ENCODE measurements around the gene USP3. TPM values are rescaled to one million over a fixed set of nuclear protein-coding genes. Genes with fewer than 3 reads are reported as not detected.

Gene USP3
- total RNA-seq, 1 donor from 2014 or later = 49.2 TPM

- Mint-ChIP-seq H3K9me3 (no peaks in the 10 kb centered on the region), H3K4me3 (no peak overlapping the region), H3K36me3 (ENCODE audit: low read depth) (peaks cover 32% of the 10 kb centered on the region), H3K4me1 (peaks cover 57% of the 10 kb centered on the region), H3K27ac (peak overlapping the region; percentile 63), H3K27me3 (no peaks in the 10 kb centered on the region)
- intact Hi-C loops (cut with micrococcal nuclease) = no loop called here
- no peak for DNase-seq
Observed at GRCh38 chr15:63595688-63596087, 91.3 kb downstream of the USP3 start.

DNA sequence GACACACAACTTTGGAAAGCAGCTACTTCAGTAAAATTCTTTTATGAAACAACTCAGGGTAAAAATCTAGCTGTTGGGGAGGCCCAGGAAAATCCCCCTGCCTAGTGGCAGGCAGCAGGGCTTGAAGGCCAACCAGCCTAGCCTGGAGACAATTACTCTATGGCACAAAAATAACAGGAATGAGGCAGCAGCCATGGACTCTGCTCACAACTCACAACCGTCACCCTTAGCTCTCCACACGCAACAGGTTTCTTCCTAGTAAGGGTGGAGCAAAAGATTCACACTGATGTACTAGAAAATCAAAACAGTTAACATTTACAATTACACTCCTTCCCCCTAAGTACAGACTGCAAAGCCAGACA, 92.3 kb downstream of the USP3 start:
- intact Hi-C loops (cut with micrococcal nuclease) = no loop called here
- no peak for DNase-seq
- peaks cover 54% of the 10 kb centered on the region for H3K4me1 Mint-ChIP-seq

DNA sequence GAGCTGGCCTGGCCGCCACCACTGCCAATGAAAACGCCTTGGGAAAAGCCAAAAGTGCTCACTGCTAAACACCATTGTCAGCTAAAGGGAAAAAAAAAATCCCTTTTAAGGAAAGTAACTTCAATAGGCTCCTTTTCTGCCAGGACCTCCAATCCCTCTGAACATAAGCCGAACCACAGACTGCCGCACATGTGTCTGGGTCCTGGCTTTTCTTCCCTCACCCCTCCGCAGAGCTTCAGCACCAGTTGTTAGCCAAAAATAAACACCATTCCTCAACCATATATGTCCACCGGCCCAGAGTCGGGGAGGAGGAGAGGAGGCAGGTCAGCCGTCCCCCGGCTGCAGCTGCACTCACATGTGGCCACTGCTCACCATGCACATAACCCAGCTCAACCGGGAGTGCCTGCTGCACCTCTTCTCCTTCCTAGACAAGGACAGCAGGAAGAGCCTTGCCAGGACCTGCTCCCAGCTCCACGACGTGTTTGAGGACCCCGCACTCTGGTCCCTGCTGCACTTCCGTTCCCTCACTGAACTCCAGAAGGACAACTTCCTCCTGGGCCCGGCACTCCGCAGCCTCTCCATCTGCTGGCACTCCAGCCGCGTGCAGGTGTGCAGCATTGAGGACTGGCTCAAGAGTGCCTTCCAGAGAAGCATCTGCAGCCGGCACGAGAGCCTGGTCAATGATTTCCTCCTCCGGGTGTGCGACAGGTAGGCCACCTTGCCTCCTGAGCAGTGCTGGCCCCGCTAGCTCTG, 92.8 kb downstream of the USP3 start, which contains the start of gene FBXL22:
FBXL22 (plus strand) TSS at position 350 of the 753 bp plus-strand sequence; CDS start at position 356, 6 bp downstream.
- intact Hi-C loops (cut with micrococcal nuclease) = no loop called here
- no peaks in the 10 kb centered on the region for H3K9me3 Mint-ChIP-seq
- no peaks in the 10 kb centered on the region for H3K27me3 Mint-ChIP-seq
- H3K36me3 Mint-ChIP-seq (ENCODE audit: low read depth) = peaks cover 20% of the 10 kb centered on the region
- H3K4me3 Mint-ChIP-seq = no peak within 1 kb of the TSS
- H3K4me1 Mint-ChIP-seq = peaks cover 59% of the 10 kb centered on the region
- DNase-seq = peak; percentile 57
- peak within 1 kb of the TSS; percentile 63 for H3K27ac Mint-ChIP-seq

More for the DNA sequence above, 92.3 kb downstream of the USP3 start:
- Mint-ChIP-seq H3K36me3 (ENCODE audit: low read depth) (peaks cover 24% of the 10 kb centered on the region), H3K9me3 (no peaks in the 10 kb centered on the region), H3K27ac (peak overlapping the region; percentile 32), H3K27me3 (no peaks in the 10 kb centered on the region), H3K4me3 (no peak overlapping the region)

GRCh38 chr15:63597821-63598220, 93.4 kb downstream of the USP3 start:
- intact Hi-C loops (cut with micrococcal nuclease) = no loop called here
- peak; percentile 56 for DNase-seq
- Mint-ChIP-seq H3K9me3 (no peaks in the 10 kb centered on the region), H3K27ac (no peak overlapping the region), H3K27me3 (no peaks in the 10 kb centered on the region), H3K36me3 (ENCODE audit: low read depth) (peaks cover 18% of the 10 kb centered on the region), H3K4me1 (peaks cover 61% of the 10 kb centered on the region), H3K4me3 (no peak overlapping the region)

DNA sequence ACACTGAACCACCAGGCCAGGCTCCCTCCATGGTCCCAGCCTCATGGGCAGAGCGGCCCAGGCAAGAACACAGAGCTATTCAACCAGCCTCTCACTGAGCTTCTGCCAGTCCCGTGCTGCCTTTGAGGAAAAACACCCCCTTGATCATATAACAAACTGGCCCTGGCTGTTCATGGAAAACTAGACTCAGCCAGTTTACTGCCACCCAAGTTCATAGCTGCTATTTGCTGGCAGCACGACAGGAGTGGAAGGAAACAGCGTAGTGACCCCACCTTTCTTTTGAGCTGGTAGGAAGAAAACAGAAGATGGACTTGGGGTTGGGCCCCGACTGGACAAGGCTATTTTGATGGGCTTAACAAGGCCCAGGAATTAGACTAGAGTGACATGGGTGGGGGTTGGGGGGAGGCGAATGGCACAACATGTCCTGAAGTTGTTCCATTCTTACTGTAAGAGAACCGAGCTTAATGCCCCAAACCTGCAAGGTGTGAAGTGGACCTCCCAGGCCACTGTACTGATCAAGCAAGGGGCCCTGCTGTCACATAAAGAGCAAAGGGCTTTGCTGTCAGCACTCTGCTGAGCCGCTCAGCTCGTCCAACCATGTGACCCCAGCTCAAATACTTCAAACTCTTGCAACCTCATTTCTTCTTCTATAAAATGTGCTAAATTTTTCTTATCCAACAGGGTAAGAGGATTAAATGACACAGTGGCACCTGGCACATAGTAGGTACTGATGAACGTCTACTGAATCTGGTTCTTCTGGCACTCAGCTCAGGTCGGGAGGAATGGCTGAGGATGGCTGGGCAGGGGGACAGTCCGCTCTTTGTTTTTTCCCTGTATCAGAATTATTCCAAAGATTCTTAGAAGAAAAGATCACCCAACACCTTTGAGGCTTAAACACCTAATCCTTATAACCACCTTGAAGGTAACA, 94.3 kb downstream of the USP3 start:
- DNase-seq = peak; percentile 59
- Mint-ChIP-seq H3K4me1 (peaks cover 55% of the 10 kb centered on the region), H3K9me3 (no peaks in the 10 kb centered on the region), H3K27ac (peak overlapping the region; percentile 91), H3K36me3 (ENCODE audit: low read depth) (peaks cover 10% of the 10 kb centered on the region), H3K27me3 (no peaks in the 10 kb centered on the region), H3K4me3 (peak overlapping the region; percentile 93)
- intact Hi-C loops (cut with micrococcal nuclease) = no loop called here

DNA sequence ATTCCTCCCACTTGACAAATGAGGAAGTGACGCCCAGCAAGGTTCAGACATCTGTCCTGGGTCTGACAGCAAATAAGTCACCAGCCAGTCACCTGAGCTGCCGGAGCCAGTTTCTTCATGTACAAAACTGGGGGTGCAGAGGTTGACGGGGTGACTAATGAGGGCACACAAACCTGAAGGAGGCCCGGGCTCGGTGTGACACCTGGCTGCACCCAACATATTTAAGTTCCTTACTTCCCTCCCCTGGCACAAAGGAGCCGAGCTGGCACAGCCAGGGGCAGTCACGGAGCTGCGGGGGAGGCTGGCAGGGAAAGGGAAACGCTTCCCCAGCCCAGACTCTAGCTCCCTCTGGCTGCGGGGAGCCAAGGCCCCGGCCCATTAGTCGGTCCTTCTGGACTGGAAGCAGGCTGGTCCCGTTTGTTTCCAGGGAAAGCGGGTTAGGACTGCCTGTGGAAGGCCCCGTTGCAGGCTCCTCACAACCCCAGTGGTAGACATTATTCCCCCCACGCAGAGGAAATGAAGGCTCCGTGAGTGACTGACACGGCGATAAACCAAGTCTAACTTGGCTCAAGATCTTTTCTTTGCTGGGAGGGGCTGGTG, 95.1 kb downstream of the USP3 start:
- DNase-seq = peak; percentile 77
- Mint-ChIP-seq H3K4me1 (peaks cover 50% of the 10 kb centered on the region), H3K36me3 (ENCODE audit: low read depth) (peaks cover 2% of the 10 kb centered on the region), H3K27me3 (no peaks in the 10 kb centered on the region), H3K27ac (peak overlapping the region; percentile 91), H3K4me3 (peak overlapping the region; percentile 93), H3K9me3 (no peaks in the 10 kb centered on the region)
- intact Hi-C loops (cut with micrococcal nuclease) = no loop called here

DNA sequence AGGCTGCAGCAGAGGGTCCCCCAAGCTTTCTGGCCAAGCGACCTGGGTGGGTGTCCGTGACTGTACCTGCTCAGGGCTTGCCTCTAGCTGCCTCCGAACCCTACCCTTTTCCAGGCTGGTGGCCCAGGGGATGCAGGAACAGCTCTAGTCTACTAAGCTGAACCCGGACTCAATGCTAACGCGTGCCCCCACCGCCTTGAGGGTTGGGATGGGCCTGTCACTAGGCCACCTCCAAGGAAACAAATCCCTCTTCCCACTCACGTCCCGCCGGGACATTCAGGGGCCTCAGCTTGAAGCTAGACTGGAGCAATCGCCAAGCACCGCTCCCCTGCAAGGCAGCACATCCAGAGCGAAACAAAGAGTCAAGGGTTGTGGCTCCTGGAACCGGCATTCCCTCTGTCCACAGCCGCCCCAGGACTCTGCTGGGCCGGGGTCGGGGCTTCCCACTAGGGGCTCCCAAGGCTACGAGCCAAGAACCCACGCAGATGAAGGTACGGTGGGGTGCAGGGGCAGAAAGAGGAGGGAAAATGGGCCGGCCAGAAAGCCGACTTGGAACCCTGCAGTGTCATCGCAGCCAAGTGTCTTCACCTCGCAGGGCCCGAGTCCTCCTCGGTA, 95.7 kb downstream of the USP3 start:
- H3K4me1 Mint-ChIP-seq = peaks cover 46% of the 10 kb centered on the region
- no peaks in the 10 kb centered on the region for H3K27me3 Mint-ChIP-seq
- intact Hi-C loops (cut with micrococcal nuclease) = loop anchor here (1.0 to 5.0 kb wide), 3 partner anchors 95 to 492 kb away; partner anchors contain the start of gene CIAO2A
- H3K9me3 Mint-ChIP-seq = no peaks in the 10 kb centered on the region
- H3K27ac Mint-ChIP-seq = peak overlapping the region; percentile 91
- no peak for DNase-seq
- H3K36me3 Mint-ChIP-seq (ENCODE audit: low read depth) = no peaks in the 10 kb centered on the region
- peak overlapping the region; percentile 93 for H3K4me3 Mint-ChIP-seq

DNA sequence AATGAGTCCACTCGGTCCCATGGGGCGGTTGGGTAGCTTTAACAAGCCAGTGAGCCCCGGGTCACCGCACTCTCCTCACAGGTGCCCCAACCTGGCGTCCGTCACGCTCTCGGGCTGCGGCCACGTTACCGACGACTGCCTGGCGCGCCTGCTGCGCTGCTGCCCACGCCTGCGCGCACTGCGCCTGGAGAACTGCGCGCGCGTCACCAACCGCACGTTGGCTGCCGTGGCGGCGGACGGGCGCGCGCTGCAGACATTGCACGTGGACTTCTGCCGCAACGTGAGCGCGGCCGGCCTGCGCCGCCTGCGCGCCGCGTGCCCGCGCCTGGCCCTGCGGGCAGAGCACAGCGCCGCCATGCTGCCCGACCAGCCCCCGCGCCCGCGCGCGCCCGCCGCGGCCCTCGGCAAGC, 96.2 kb downstream of the USP3 start:
- DNase-seq = peak; percentile 97
- intact Hi-C loops (cut with micrococcal nuclease) = loop anchor here (1.0 to 5.0 kb wide), 4 partner anchors 95 to 492 kb away; partner anchors contain the start of gene CIAO2A
- Mint-ChIP-seq H3K36me3 (ENCODE audit: low read depth) (no peaks in the 10 kb centered on the region), H3K27ac (peak overlapping the region; percentile 91), H3K27me3 (no peaks in the 10 kb centered on the region), H3K4me3 (peak overlapping the region; percentile 93), H3K4me1 (peaks cover 49% of the 10 kb centered on the region), H3K9me3 (no peaks in the 10 kb centered on the region)

GRCh38 chr15:63601026-63601703, 96.8 kb downstream of the USP3 start:
- H3K4me3 Mint-ChIP-seq = peak overlapping the region; percentile 93
- peaks cover 49% of the 10 kb centered on the region for H3K4me1 Mint-ChIP-seq
- intact Hi-C loops (cut with micrococcal nuclease) = loop anchor here (1.0 to 5.0 kb wide), 3 partner anchors 126 to 491 kb away; partner anchors contain the start of gene CIAO2A
- H3K36me3 Mint-ChIP-seq (ENCODE audit: low read depth) = peaks cover 2% of the 10 kb centered on the region
- peak overlapping the region; percentile 89 for H3K27ac Mint-ChIP-seq
- H3K9me3 Mint-ChIP-seq = no peaks in the 10 kb centered on the region
- H3K27me3 Mint-ChIP-seq = no peaks in the 10 kb centered on the region
- peak; percentile 91 for DNase-seq

DNA sequence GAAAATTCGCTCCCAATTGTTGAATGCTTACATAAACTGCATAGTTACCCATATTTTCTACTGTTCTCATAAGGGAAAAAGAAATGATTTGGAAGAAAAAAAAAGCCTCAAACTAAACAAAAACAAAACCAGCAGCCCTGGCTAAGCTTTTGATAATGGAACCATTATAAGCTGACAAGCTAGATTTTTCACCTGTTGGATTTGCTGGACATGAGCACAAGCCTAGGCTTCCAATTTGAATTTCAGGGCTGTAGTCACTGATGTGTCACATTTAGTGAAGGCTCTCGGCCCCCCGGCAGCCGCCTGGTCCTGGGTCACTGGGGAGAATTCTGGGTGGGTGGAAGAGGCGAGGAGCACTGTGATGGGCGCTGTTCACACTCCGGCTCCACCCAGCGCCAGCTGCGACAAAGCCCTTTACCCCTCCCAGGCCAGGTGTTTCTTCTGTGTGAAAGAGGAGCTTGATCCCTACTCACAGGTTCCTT, 97.4 kb downstream of the USP3 start:
- Mint-ChIP-seq H3K4me1 (peaks cover 48% of the 10 kb centered on the region), H3K36me3 (ENCODE audit: low read depth) (peaks cover 2% of the 10 kb centered on the region), H3K4me3 (peak overlapping the region; percentile 93), H3K27me3 (no peaks in the 10 kb centered on the region), H3K27ac (peak overlapping the region; percentile 89), H3K9me3 (no peaks in the 10 kb centered on the region)
- intact Hi-C loops (cut with micrococcal nuclease) = loop anchor here (1.0 to 5.0 kb wide), 3 partner anchors 127 to 491 kb away; partner anchors contain the start of gene CIAO2A
- peak; percentile 71 for DNase-seq

GRCh38 chr15:63602595-63602994, 98.2 kb downstream of the USP3 start:
- H3K4me1 Mint-ChIP-seq = peaks cover 46% of the 10 kb centered on the region
- peak overlapping the region; percentile 30 for H3K27ac Mint-ChIP-seq
- peak; percentile 55 for DNase-seq
- no peaks in the 10 kb centered on the region for H3K27me3 Mint-ChIP-seq
- H3K36me3 Mint-ChIP-seq (ENCODE audit: low read depth) = peaks cover 4% of the 10 kb centered on the region
- intact Hi-C loops (cut with micrococcal nuclease) = loop anchor here (5.0 kb wide), 1 partner anchor 490 kb away; the partner anchor contains the start of gene CIAO2A
- no peaks in the 10 kb centered on the region for H3K9me3 Mint-ChIP-seq
- peak overlapping the region; percentile 41 for H3K4me3 Mint-ChIP-seq

DNA sequence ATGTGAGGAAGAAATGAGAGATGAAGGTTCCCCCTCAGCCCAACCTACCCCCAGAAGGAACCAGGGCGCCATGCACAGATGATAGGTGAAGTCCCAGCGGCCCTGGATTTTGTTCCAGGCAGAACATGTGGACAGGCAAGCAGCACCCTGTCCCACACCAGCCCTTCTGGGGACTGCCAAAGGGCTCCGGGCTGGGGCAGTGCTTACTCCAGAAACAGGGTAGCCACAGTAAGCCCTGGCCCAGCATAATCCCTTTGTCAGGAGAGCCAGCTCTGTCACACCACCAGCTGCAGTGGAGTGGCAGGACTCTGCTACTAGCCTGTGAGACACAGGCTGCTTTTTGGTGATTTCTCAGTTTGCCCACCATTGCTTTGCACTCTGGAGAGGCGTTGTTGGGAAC, 99.1 kb downstream of the USP3 start:
- H3K9me3 Mint-ChIP-seq = no peaks in the 10 kb centered on the region
- H3K27ac Mint-ChIP-seq = no peak overlapping the region
- no peak overlapping the region for H3K4me3 Mint-ChIP-seq
- H3K4me1 Mint-ChIP-seq = peaks cover 44% of the 10 kb centered on the region
- intact Hi-C loops (cut with micrococcal nuclease) = loop anchor here (5.0 kb wide), 1 partner anchor 489 kb away; the partner anchor contains the start of gene CIAO2A
- no peaks in the 10 kb centered on the region for H3K27me3 Mint-ChIP-seq
- peaks cover 10% of the 10 kb centered on the region for H3K36me3 Mint-ChIP-seq (ENCODE audit: low read depth)
- DNase-seq = peak; percentile 58

All from activated CD4-positive, alpha-beta T cell treated with anti-CD3 and anti-CD28 coated beads, Interleukin-2, amount 10 ng/mL, durations not matched to agents 24 days and 14 days (primary cell).